Mesenchymal stem cell (in vitro differentiated cells and primary cell): ENCODE measurements around the gene HOXA13.

Source experiments
- DNase-seq: peaks from one replicate; pipeline ENCODE4 v3.0.0-alpha.2; 2013
- H2AFZ ChIP-seq: one replicate; pipeline ENCODE4 v1.6.1; 2013; ENCODE audit warnings: low read depth, mild to moderate bottlenecking, control low read depth, inconsistent platforms, low read length, moderate library complexity
- H2AK5ac ChIP-seq: 2 replicates; pipeline ENCODE4 v1.6.1; 2013; ENCODE audit warnings: low read length, moderate library complexity, mild to moderate bottlenecking, inconsistent platforms; ENCODE audit not compliant: severe bottlenecking
- H2BK120ac ChIP-seq: one replicate; pipeline ENCODE4 v1.6.1; 2013; ENCODE audit warnings: low read depth, mild to moderate bottlenecking, inconsistent platforms, low read length, moderate library complexity
- H2BK12ac ChIP-seq, 2 experiments: one replicate each; pipeline ENCODE4 v1.6.1; 2013; ENCODE audit warnings: inconsistent platforms in 2 of 2, low read length in 2 of 2, mild to moderate bottlenecking in 2 of 2, moderate library complexity in 2 of 2, control low read depth in 1 of 2
- H2BK15ac ChIP-seq: one replicate; pipeline ENCODE4 v1.6.1; 2013; ENCODE audit warnings: mild to moderate bottlenecking, low read depth, inconsistent platforms; ENCODE audit not compliant: poor library complexity, severe bottlenecking
- H2BK5ac ChIP-seq: 2 replicates; pipeline ENCODE4 v1.6.1; 2013; ENCODE audit warnings: low read depth, mild to moderate bottlenecking, low read length, control low read depth, inconsistent platforms; ENCODE audit not compliant: poor library complexity, severe bottlenecking
- H3K14ac ChIP-seq, 2 experiments: one replicate each; pipeline ENCODE4 v1.6.1; 2013; ENCODE audit warnings: inconsistent platforms in 2 of 2, low read length in 2 of 2, control low read depth in 1 of 2, mild to moderate bottlenecking in 1 of 2, moderate library complexity in 1 of 2
- H3K18ac ChIP-seq, 2 experiments: one replicate each; pipeline ENCODE4 v1.6.1; 2013; ENCODE audit warnings: inconsistent platforms in 2 of 2, low read length in 2 of 2, control low read depth in 1 of 2, low read depth in 1 of 2, mild to moderate bottlenecking in 1 of 2
- H3K23ac ChIP-seq, 2 experiments: one replicate each; pipeline ENCODE4 v1.6.1; 2013; ENCODE audit warnings: inconsistent platforms in 2 of 2, low read length in 2 of 2, mild to moderate bottlenecking in 2 of 2, moderate library complexity in 2 of 2, control low read depth in 1 of 2
- H3K27ac ChIP-seq: 2 replicates; pipeline ENCODE4 v1.5.1; 2013; ENCODE audit warnings: mild to moderate bottlenecking, moderate library complexity, low read length, control low read depth, inconsistent platforms; ENCODE audit not compliant: poor library complexity, severe bottlenecking
- H3K27me3 ChIP-seq, 2 experiments: 2 replicates each; pipeline versions ENCODE4 v1.6.1 to v1.7.0; 2013; ENCODE audit warnings: low read length in 2 of 2, mild to moderate bottlenecking in 2 of 2, moderate library complexity in 2 of 2, control low read depth in 1 of 2, inconsistent platforms in 1 of 2; ENCODE audit not compliant: control insufficient read depth in 1 of 2, insufficient read depth in 1 of 2
- H3K36me3 ChIP-seq, 2 experiments: 2 replicates each; pipeline versions ENCODE4 v1.6.1 to v1.7.0; 2013; ENCODE audit warnings: low read length in 2 of 2, control low read depth in 1 of 2, inconsistent platforms in 1 of 2, low read depth in 1 of 2, mild to moderate bottlenecking in 1 of 2; ENCODE audit not compliant: insufficient read depth in 2 of 2, control insufficient read depth in 1 of 2
- H3K4ac ChIP-seq, 2 experiments: one replicate each; pipeline ENCODE4 v1.6.1; 2013; ENCODE audit warnings: inconsistent platforms in 2 of 2, low read length in 2 of 2, mild to moderate bottlenecking in 2 of 2, moderate library complexity in 2 of 2, control low read depth in 1 of 2, low read depth in 1 of 2
- H3K4me1 ChIP-seq: 2 replicates; pipeline ENCODE4 v1.6.1; 2013; ENCODE audit warnings: low read depth, low read length, control low read depth; ENCODE audit not compliant: control insufficient read depth, insufficient read depth
- H3K4me2 ChIP-seq: 2 replicates; pipeline ENCODE4 v1.6.1; 2013; ENCODE audit warnings: low read length, mild to moderate bottlenecking, inconsistent platforms; ENCODE audit not compliant: poor library complexity, severe bottlenecking
- H3K4me3 ChIP-seq, 2 experiments: 2 replicates each; pipeline versions ENCODE4 v1.5.1 to v1.7.0; 2013; ENCODE audit warnings: low read length in 2 of 2, mild to moderate bottlenecking in 2 of 2, control low read depth in 1 of 2, low read depth in 1 of 2; ENCODE audit not compliant: insufficient read depth in 1 of 2
- H3K79me1 ChIP-seq: replicated peaks from 2 replicates; pipeline ENCODE4 v1.6.1; 2013; ENCODE audit warnings: mild to moderate bottlenecking, control low read depth, low read length, inconsistent platforms; ENCODE audit not compliant: poor library complexity, severe bottlenecking
- H3K9ac ChIP-seq: 2 replicates; pipeline ENCODE4 v1.7.0; 2013; ENCODE audit warnings: mild to moderate bottlenecking, low read length, moderate library complexity
- H3K9me3 ChIP-seq: 2 replicates; pipeline ENCODE4 v1.7.0; 2013; ENCODE audit warnings: mild to moderate bottlenecking, low read length; ENCODE audit not compliant: control insufficient read depth
- H4K8ac ChIP-seq: one replicate; pipeline ENCODE4 v1.6.1; 2013; ENCODE audit warnings: inconsistent platforms, mild to moderate bottlenecking, low read length, moderate library complexity
- H4K91ac ChIP-seq: one replicate; pipeline ENCODE4 v1.6.1; 2013; ENCODE audit warnings: mild to moderate bottlenecking, low read length, inconsistent platforms
- WGBS: methylation state at CpG from one replicate; pipeline ENCODE4 v1.1.7; 2013; ENCODE audit warnings: mixed read lengths; 5-methylcytosine and 5-hydroxymethylcytosine counted together

The HOXA13 gene

DNA sequence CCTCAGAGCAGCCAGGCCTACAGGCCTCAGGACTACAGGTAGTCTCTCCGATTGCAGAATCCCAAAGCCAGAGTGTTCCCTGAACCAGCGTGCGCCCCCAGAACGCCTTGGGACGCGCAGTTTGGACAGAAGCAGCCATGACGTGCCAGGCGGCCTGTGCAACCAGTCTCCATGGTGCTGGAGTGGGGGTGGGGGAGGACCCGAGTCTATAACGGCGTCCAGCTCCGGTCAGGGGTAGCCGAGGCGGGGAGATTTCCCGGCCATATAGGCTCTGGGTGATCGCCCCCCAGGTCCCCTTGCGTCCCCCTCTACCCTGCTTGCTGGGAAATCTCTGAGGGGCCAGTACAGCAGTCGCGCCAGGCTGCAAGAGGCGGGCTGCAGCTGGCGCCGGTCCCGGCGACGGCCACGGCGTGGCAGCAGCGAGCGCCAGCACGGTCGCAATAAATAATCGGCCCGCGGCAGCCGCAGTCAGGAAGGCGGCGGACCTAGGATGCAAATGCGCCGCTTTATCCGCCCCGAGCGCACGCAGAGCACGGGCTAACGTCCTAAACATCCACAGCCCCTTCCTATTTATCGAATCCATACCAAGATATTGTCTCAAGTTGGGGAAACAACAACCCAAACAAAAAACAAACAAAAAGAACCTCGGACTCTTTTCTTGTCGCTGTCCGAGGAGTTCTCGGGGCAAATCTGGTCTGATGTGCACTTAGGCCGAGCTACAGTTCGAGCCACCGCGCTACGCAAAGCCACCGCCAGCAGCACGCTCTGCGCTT lies 49.1 kb downstream of the HOXA13 start:
- Histone ChIP-seq H2BK15ac (no peak overlapping the region), H3K9me3 (no peaks in the 10 kb centered on the region), H2BK12ac (no peak overlapping the region), H3K23ac (no peak overlapping the region), H3K27me3 (peaks cover 0 to 61% of the 10 kb centered on the region in 2 experiments), H3K18ac (no peak overlapping the region), H2BK120ac (no peak overlapping the region), H3K9ac (peak overlapping the region; percentile 90), H2AFZ (no peak overlapping the region), H4K91ac (no peak overlapping the region), H3K4me2 (no peak overlapping the region), H3K79me1 (peaks cover 22% of the 10 kb centered on the region), H3K4me1 (peaks cover 13% of the 10 kb centered on the region), H3K4ac (peak overlapping the region in 1 of 2 experiments; percentile 29), H3K27ac (no peak overlapping the region), H3K36me3 (peaks cover 8 to 32% of the 10 kb centered on the region in 2 experiments), H2AK5ac (no peak overlapping the region), H3K4me3 (peak overlapping the region in 1 of 2 experiments; percentile 82), H3K14ac (no peak overlapping the region), H2BK5ac (no peak overlapping the region), H4K8ac (no peak overlapping the region)
- 34% methylated on average over 58 of the region's 58 CpGs for WGBS
- DNase-seq = peak; percentile 65

GRCh38 chr7:27149842-27150567 lies 49.9 kb downstream of the HOXA13 start:
- peak overlapping the region in 1 of 2 experiments; percentile 82 for H3K4me3 ChIP-seq
- no peak for DNase-seq
- H2BK5ac ChIP-seq = no peak overlapping the region
- no peak overlapping the region for H4K8ac ChIP-seq
- peaks cover 25% of the 10 kb centered on the region for H3K79me1 ChIP-seq
- H3K27ac ChIP-seq = no peak overlapping the region
- peak overlapping the region in 1 of 2 experiments; percentile 38 for H2BK12ac ChIP-seq
- peaks cover 12 to 34% of the 10 kb centered on the region in 2 experiments for H3K36me3 ChIP-seq
- no peak overlapping the region for H2BK120ac ChIP-seq
- no peak overlapping the region for H3K18ac ChIP-seq
- no peak overlapping the region for H2AK5ac ChIP-seq
- no peaks in the 10 kb centered on the region for H3K9me3 ChIP-seq
- peak overlapping the region; percentile 90 for H3K9ac ChIP-seq
- H3K4me1 ChIP-seq = peaks cover 13% of the 10 kb centered on the region
- no peak overlapping the region for H3K4ac ChIP-seq
- H4K91ac ChIP-seq = no peak overlapping the region
- H2AFZ ChIP-seq = no peak overlapping the region
- no peak overlapping the region for H3K23ac ChIP-seq
- H3K4me2 ChIP-seq = no peak overlapping the region
- H3K14ac ChIP-seq = no peak overlapping the region
- WGBS = 66% methylated on average over 6 of the region's 13 CpGs
- peaks cover 0 to 53% of the 10 kb centered on the region in 2 experiments for H3K27me3 ChIP-seq
- no peak overlapping the region for H2BK15ac ChIP-seq

GRCh38 chr7:27148756-27149641 lies 50.9 kb downstream of the HOXA13 start:
- Histone ChIP-seq H3K79me1 (peaks cover 23% of the 10 kb centered on the region), H2BK120ac (no peak overlapping the region), H3K18ac (no peak overlapping the region), H3K23ac (no peak overlapping the region), H2AFZ (no peak overlapping the region), H3K4me1 (peaks cover 15% of the 10 kb centered on the region), H3K4me2 (no peak overlapping the region), H3K4ac (peak overlapping the region; percentile 42 to 62), H3K27me3 (peaks cover 0 to 43% of the 10 kb centered on the region in 2 experiments), H4K8ac (peak overlapping the region; percentile 74), H2BK12ac (no peak overlapping the region), H2AK5ac (no peak overlapping the region), H3K36me3 (peaks cover 17 to 31% of the 10 kb centered on the region in 2 experiments), H3K27ac (no peak overlapping the region), H3K9ac (peak overlapping the region; percentile 90), H3K9me3 (no peaks in the 10 kb centered on the region), H3K14ac (no peak overlapping the region), H4K91ac (no peak overlapping the region), H2BK15ac (no peak overlapping the region), H3K4me3 (peak overlapping the region in 1 of 2 experiments; percentile 82), H2BK5ac (no peak overlapping the region)
- peak; percentile 17 for DNase-seq
- WGBS = 22% methylated on average over 28 of the region's 30 CpGs
